ENCODE measurements around the gene CELF2.

Gene CELF2

DNA sequence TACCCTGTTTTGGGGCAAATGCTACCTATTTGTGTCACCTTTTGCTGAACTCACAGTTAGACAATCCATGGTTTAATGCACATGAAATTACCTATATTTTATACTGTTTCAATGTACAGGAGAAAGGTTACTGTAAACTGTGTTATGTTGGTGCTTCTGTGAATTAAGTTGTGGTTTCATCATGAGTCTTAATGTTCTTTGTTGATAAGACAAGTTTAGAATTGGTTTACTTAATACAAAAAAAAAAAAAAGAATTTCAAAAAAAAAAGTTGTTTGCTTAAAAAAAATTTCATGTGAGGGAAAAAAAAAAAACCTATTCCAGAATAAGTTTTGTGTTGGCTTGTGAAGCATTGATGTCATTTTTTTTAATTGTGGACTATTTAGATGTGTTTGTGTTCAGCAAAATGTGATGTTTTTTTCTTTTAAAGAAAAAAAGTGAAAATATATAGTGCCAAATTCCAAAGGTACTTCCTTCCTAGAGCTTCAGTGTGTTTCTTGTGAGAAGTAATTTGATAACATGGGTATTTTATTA is 313.4 kb downstream of the CELF2 start:
- Histone ChIP-seq H3K9me3 (ENCODE audit: control insufficient read depth in 1 of 2, low read length in 2 of 2) (no peaks in the 10 kb centered on the region), H3K4me1 (ENCODE audit: control insufficient read depth in 1 of 2, insufficient read depth in 2 of 2, low read length in 2 of 2) (peaks cover 0 to 25% of the 10 kb centered on the region in 2 donors), H3K4me3 (ENCODE audit: low read depth in 1 of 2, low read length in 2 of 2) (no peak overlapping the region), H3K27ac (ENCODE audit: low read length) (no peak overlapping the region), H3K36me3 (ENCODE audit: control insufficient read depth in 1 of 2, insufficient read depth in 2 of 2, low read length in 2 of 2) (peaks cover 10 to 38% of the 10 kb centered on the region in 2 donors), H3K27me3 (ENCODE audit: low read depth, low read length) (no peaks in the 10 kb centered on the region)

DNA sequence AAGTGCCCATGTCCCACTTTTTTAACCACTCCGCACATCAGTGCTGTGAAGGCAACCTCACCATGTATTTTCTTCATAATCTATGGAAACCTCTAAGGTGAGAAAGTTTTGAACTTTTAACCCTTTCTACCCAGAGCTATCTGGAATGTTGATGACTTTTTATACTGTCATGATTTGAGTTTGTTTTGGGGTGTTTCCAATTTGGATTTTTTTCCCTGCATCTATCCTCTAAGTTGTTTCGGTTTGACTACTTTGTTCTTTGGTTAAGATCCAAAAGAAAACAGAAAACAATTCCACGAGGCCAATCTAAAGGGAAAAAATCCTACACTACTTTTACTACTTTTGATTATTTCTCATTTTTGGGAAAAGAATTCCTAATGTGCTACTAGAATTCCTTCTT is 314.1 kb downstream of the CELF2 start:
- Histone ChIP-seq H3K9me3 (ENCODE audit: control insufficient read depth in 1 of 2, low read length in 2 of 2) (no peaks in the 10 kb centered on the region), H3K36me3 (ENCODE audit: control insufficient read depth in 1 of 2, insufficient read depth in 2 of 2, low read length in 2 of 2) (peaks cover 7 to 32% of the 10 kb centered on the region in 2 donors), H3K4me1 (ENCODE audit: control insufficient read depth in 1 of 2, insufficient read depth in 2 of 2, low read length in 2 of 2) (peaks cover 0 to 25% of the 10 kb centered on the region in 2 donors), H3K4me3 (ENCODE audit: low read depth in 1 of 2, low read length in 2 of 2) (no peak overlapping the region), H3K27ac (ENCODE audit: low read length) (no peak overlapping the region), H3K27me3 (ENCODE audit: low read depth, low read length) (no peaks in the 10 kb centered on the region)

DNA sequence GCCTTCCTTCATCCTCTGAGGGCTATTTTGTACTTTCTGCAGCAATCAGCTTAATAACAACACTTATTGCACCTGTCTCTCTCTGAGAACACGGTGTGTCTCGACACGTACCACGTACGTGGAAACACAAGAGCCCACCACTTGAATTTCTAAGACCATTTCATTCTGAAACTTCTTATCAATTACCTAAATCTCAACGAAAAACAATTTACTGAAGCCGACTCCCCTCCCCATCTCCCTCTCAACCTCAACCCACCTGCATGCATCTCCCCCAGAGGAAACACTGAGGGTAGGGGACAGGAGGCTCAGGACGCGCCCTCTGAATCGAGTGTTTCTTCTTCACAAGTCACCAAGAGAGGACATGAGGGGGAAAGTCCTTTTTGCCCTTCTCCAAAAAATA is 315.2 kb downstream of the CELF2 start:
- Histone ChIP-seq H3K4me1 (ENCODE audit: control insufficient read depth in 1 of 2, insufficient read depth in 2 of 2, low read length in 2 of 2) (peaks cover 0 to 25% of the 10 kb centered on the region in 2 donors), H3K27me3 (ENCODE audit: low read depth, low read length) (no peaks in the 10 kb centered on the region), H3K27ac (ENCODE audit: low read length) (no peak overlapping the region), H3K36me3 (ENCODE audit: control insufficient read depth in 1 of 2, insufficient read depth in 2 of 2, low read length in 2 of 2) (peaks cover 7 to 21% of the 10 kb centered on the region in 2 donors), H3K4me3 (ENCODE audit: low read depth in 1 of 2, low read length in 2 of 2) (no peak overlapping the region), H3K9me3 (ENCODE audit: control insufficient read depth in 1 of 2, low read length in 2 of 2) (no peaks in the 10 kb centered on the region)

DNA sequence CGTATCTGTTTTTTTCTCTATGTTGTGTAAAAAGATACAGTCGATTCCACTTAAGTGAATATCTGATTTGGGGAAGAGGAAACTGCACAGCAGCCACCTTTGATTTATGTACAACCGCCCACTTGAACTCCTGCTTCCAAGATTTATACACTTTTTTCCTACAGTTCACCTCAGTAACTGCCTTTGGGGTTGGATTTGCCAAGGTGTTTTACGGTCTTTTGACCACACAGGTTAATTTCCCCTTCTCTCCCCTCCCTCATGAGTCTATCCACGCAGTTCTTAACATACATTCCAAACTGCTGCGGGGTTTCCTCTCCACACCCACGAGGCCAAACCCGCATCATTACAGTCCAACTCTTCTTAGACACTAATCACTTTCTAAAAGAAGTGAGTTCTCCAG is 316.8 kb downstream of the CELF2 start:
- no peaks in the 10 kb centered on the region for H3K27me3 ChIP-seq (ENCODE audit: low read depth, low read length)
- no peak overlapping the region for H3K27ac ChIP-seq (ENCODE audit: low read length)
- H3K9me3 ChIP-seq (ENCODE audit: control insufficient read depth in 1 of 2, low read length in 2 of 2): no peaks in the 10 kb centered on the region

DNA sequence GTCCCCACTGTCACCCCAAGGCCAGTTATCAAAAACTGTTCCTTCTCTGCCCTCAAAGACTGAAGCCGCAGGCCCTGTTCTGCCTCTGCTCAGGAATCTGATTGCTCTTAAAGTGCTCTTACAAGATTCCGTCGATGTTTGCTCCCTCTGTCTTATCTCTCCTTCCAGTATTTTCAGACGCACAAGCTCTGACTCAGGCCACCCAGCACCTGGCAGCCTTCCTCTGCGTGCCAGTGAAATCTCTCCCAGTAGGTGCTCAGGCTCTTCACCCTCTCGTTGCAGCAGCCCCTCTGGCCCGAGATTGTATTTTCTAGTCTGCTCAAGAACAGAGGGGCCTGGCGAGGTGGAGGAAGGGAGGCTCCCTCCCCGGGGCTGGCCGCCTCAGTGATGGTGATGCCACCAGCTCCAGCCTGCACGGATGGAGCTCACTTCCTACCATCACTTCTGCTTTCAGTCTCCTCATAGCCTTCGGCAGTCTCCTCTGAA is 317.5 kb downstream of the CELF2 start:
- H3K4me3 ChIP-seq (ENCODE audit: low read depth in 1 of 2, low read length in 2 of 2): no peak overlapping the region
- H3K36me3 ChIP-seq (ENCODE audit: control insufficient read depth in 1 of 2, insufficient read depth in 2 of 2, low read length in 2 of 2): peaks cover 7 to 12% of the 10 kb centered on the region in 2 donors
- H3K4me1 ChIP-seq (ENCODE audit: control insufficient read depth in 1 of 2, insufficient read depth in 2 of 2, low read length in 2 of 2): peaks cover 0 to 13% of the 10 kb centered on the region in 2 donors
- no peak overlapping the region for H3K27ac ChIP-seq (ENCODE audit: low read length)
- no peaks in the 10 kb centered on the region for H3K27me3 ChIP-seq (ENCODE audit: low read depth, low read length)
- H3K9me3 ChIP-seq (ENCODE audit: control insufficient read depth in 1 of 2, low read length in 2 of 2): no peaks in the 10 kb centered on the region

More for the DNA sequence above, 316.8 kb downstream of the CELF2 start:
- Histone ChIP-seq H3K4me1 (ENCODE audit: control insufficient read depth in 1 of 2, insufficient read depth in 2 of 2, low read length in 2 of 2) (peaks cover 0 to 16% of the 10 kb centered on the region in 2 donors), H3K4me3 (ENCODE audit: low read depth in 1 of 2, low read length in 2 of 2) (no peak overlapping the region), H3K36me3 (ENCODE audit: control insufficient read depth in 1 of 2, insufficient read depth in 2 of 2, low read length in 2 of 2) (peaks cover 7 to 12% of the 10 kb centered on the region in 2 donors)

DNA sequence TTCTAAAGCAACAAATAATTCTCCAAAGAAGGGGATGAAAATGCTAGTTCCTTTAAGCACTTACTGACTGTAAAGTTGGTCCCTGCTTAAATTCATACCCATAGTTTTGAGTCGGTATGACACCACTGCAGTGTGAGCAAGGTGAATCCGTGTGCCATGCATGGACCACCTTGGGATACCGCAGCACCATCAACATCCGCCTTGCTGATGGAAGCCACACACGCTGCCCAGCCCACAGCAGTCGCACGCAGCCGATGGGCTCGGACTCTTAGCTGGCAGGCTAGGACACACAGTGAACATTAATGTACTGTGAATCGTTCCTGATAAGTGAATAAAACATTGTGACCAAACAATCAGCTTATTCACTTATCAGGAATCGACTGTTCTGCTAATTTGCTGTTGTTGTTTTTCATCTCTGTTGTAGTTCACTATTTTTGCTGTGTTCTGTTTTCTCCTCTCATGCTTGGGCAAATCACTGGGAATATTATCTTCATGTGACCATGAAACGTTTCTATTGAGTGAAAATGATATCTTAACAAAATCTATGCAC is 318.3 kb downstream of the CELF2 start:
- peaks cover 0 to 6% of the 10 kb centered on the region in 2 donors for H3K4me1 ChIP-seq (ENCODE audit: control insufficient read depth in 1 of 2, insufficient read depth in 2 of 2, low read length in 2 of 2)
- H3K4me3 ChIP-seq (ENCODE audit: low read depth in 1 of 2, low read length in 2 of 2): no peak overlapping the region
- no peaks in the 10 kb centered on the region for H3K9me3 ChIP-seq (ENCODE audit: control insufficient read depth in 1 of 2, low read length in 2 of 2)
- no peaks in the 10 kb centered on the region for H3K27me3 ChIP-seq (ENCODE audit: low read depth, low read length)
- peaks cover 7 to 12% of the 10 kb centered on the region in 2 donors for H3K36me3 ChIP-seq (ENCODE audit: control insufficient read depth in 1 of 2, insufficient read depth in 2 of 2, low read length in 2 of 2)
- H3K27ac ChIP-seq (ENCODE audit: low read length): no peak overlapping the region

DNA sequence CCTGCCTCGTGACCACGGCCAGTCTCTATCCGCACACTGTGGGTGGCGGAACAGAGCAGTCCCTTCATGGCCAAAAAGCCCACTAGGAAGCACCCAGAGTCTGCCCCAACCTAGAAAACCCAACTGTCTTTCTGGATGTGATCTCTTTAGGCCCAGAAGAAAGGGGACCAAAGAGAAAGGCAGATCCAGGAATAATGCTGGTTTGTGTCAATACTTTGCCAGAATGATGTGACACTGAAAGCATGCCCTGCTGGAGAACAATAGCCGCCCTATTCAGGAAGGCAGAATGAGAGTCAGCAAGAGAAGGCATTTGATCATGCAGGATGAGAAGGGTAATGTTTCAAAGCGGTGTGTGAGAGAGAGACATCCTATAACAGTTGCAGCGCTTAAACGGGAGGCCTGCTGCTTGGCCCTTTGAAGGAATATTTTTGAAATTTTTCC is 319.1 kb downstream of the CELF2 start:
- Histone ChIP-seq H3K4me1 (ENCODE audit: control insufficient read depth in 1 of 2, insufficient read depth in 2 of 2, low read length in 2 of 2) (peaks cover 0 to under 1% of the 10 kb centered on the region in 2 donors), H3K36me3 (ENCODE audit: control insufficient read depth in 1 of 2, insufficient read depth in 2 of 2, low read length in 2 of 2) (peaks cover 7 to 12% of the 10 kb centered on the region in 2 donors), H3K27me3 (ENCODE audit: low read depth, low read length) (no peaks in the 10 kb centered on the region), H3K4me3 (ENCODE audit: low read depth in 1 of 2, low read length in 2 of 2) (no peak overlapping the region), H3K27ac (ENCODE audit: low read length) (no peak overlapping the region), H3K9me3 (ENCODE audit: control insufficient read depth in 1 of 2, low read length in 2 of 2) (no peaks in the 10 kb centered on the region)

DNA sequence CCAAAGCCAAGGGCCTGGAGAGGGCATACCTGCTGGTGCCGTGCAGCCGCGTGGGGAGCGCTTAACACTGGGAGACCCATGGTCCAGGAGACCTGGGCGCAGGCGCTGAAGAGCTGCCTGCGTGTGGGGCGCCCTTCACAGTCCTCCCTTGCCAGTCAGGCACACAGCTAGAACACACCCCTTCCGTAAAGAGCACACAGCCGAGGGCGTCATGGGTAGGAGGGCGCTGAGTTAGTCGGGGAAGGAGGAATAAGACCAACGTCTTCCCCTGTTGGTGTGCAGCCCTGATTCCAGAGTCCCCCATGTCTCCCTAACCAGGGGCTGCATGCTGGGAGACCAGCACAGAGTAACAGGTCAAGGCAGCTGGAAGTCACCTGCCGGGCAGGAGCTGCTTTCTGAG is 319.8 kb downstream of the CELF2 start:
- no peak overlapping the region for H3K27ac ChIP-seq (ENCODE audit: low read length)
- H3K36me3 ChIP-seq (ENCODE audit: control insufficient read depth in 1 of 2, insufficient read depth in 2 of 2, low read length in 2 of 2): peaks cover 6 to 8% of the 10 kb centered on the region in 2 donors
- no peak overlapping the region for H3K4me3 ChIP-seq (ENCODE audit: low read depth in 1 of 2, low read length in 2 of 2)
- no peaks in the 10 kb centered on the region for H3K9me3 ChIP-seq (ENCODE audit: control insufficient read depth in 1 of 2, low read length in 2 of 2)
- no peaks in the 10 kb centered on the region for H3K4me1 ChIP-seq (ENCODE audit: control insufficient read depth in 1 of 2, insufficient read depth in 2 of 2, low read length in 2 of 2)
- no peaks in the 10 kb centered on the region for H3K27me3 ChIP-seq (ENCODE audit: low read depth, low read length)

DNA sequence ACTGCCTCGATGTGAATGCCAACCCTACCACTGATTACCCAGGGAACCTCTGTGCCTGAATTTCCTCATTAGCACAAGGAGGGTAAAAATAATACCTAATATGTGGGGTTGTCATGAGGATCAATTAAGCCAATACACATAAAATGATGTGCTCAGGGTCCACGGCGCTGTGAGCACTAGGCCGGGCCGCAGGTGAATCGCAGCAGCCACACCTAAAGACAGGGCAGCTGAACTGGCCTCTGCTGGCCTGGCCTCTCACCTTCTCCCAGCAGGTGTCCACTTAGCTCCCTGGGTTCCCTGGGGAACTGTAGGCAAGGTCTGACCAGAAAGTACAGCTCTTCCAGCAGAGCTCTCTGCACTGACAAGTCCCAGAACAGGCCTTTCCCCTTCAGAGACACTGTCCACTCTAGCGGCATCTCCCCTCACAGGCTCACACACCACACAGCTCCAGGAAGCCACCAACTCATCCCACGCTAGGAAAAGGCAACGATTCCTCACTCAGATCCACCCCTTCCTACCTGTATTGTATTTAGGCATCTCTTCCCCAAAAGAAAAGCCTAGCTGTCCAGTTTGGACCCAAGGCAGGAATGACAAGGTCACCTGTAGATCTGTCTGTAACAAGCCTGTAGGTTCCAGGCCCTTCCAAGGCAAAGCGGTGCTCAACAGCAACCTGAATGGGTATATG is 320.6 kb downstream of the CELF2 start:
- H3K9me3 ChIP-seq (ENCODE audit: control insufficient read depth in 1 of 2, low read length in 2 of 2): no peaks in the 10 kb centered on the region
- H3K27me3 ChIP-seq (ENCODE audit: low read depth, low read length): no peaks in the 10 kb centered on the region
- H3K27ac ChIP-seq (ENCODE audit: low read length): no peak overlapping the region
- H3K4me1 ChIP-seq (ENCODE audit: control insufficient read depth in 1 of 2, insufficient read depth in 2 of 2, low read length in 2 of 2): no peaks in the 10 kb centered on the region
- peaks cover 0 to 3% of the 10 kb centered on the region in 2 donors for H3K36me3 ChIP-seq (ENCODE audit: control insufficient read depth in 1 of 2, insufficient read depth in 2 of 2, low read length in 2 of 2)
- H3K4me3 ChIP-seq (ENCODE audit: low read depth in 1 of 2, low read length in 2 of 2): no peak overlapping the region

DNA sequence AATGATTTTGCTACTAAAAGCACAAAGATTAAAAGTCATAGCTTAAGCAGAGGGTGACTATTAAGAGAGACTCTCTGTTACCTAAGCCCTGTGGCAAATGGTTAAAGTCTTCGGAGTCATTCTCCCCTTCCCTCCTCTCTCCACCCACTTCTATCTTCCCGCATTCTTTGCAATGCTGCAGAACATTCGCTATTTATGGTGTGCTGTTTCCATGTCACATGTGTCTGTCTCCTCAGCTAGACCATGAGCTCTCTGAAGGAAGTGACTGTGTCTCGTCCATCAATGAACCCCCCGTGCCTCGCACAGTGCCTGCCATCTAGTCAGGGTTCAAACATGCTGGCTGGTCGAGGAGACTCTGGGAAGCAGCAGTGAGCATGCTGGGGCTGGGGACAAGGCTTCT is 321.3 kb downstream of the CELF2 start:
- H3K4me1 ChIP-seq (ENCODE audit: control insufficient read depth in 1 of 2, insufficient read depth in 2 of 2, low read length in 2 of 2): no peaks in the 10 kb centered on the region
- no peaks in the 10 kb centered on the region for H3K9me3 ChIP-seq (ENCODE audit: control insufficient read depth in 1 of 2, low read length in 2 of 2)
- peaks cover 0 to 3% of the 10 kb centered on the region in 2 donors for H3K36me3 ChIP-seq (ENCODE audit: control insufficient read depth in 1 of 2, insufficient read depth in 2 of 2, low read length in 2 of 2)
- no peak overlapping the region for H3K4me3 ChIP-seq (ENCODE audit: low read depth in 1 of 2, low read length in 2 of 2)
- no peaks in the 10 kb centered on the region for H3K27me3 ChIP-seq (ENCODE audit: low read depth, low read length)
- no peak overlapping the region for H3K27ac ChIP-seq (ENCODE audit: low read length)

DNA sequence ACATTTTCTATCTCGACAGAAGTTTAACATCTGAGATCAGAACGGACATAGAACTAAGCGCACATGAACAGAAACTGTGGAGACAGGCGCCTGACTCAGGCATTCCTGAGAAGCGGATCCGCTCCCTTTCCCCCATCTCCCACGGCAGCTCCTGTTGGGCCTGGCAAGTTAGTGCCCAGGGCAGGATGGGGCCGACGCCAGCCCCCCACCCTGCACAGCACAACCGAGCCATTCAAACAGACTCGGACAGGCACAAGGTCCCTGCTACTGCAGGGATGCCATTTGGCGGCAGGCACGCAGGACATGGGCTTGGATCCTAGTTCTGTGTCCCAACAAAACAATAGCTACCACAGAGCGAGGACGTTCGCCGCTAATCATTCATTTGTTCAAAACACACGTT is 322.0 kb downstream of the CELF2 start:
- H3K4me1 ChIP-seq (ENCODE audit: control insufficient read depth in 1 of 2, insufficient read depth in 2 of 2, low read length in 2 of 2): no peaks in the 10 kb centered on the region
- no peak overlapping the region for H3K4me3 ChIP-seq (ENCODE audit: low read depth in 1 of 2, low read length in 2 of 2)
- no peaks in the 10 kb centered on the region for H3K27me3 ChIP-seq (ENCODE audit: low read depth, low read length)
- H3K27ac ChIP-seq (ENCODE audit: low read length): no peak overlapping the region
- no peaks in the 10 kb centered on the region for H3K36me3 ChIP-seq (ENCODE audit: control insufficient read depth in 1 of 2, insufficient read depth in 2 of 2, low read length in 2 of 2)
- no peaks in the 10 kb centered on the region for H3K9me3 ChIP-seq (ENCODE audit: control insufficient read depth in 1 of 2, low read length in 2 of 2)
